HG03432 (cell line): ENCODE results near the gene SH3GL3.

Experiments used
- ATAC-seq: cut with Tn5 transposase; IDR thresholded peaks from one replicate; pipeline ENCODE4 v1.9.1; 2021; ENCODE audit warnings: mild to moderate bottlenecking, moderate library complexity; ENCODE audit not compliant: unreplicated experiment

The SH3GL3 gene

DNA sequence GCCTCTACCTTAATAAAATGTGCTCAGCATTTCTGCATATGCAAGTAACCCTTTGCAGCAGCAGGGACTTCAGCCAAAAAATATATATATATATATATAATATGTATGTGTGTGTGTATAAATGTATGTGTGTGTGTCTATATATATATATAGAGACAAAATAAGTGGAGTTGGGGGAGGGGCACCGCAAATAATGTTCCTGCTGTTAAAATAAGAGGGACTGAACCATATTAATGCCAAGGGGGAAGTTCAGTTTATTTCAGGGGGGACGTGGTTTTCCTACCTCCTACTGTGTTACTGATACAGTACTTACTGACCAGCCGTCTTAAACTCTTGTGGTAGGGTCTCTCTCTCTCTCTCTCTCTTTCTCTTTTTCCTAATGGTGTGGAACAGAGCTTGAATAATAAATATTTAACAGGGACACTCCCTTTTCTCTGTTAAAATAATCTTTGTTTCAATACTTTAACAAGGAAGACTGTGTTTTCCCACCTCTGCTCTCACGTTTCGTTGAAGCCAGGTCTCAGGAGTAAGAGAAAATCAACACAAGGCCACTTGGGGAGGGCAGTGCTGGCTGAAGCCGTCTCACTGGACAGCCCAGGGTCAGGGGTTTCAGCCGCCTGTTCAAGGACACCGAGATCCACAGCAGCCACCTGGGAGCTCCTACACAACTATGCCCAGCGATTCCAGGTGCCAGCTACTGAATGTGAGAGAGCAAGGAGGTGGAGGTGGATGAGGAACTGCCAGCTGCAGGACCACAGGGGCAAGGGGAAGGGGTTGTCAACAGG lies 164.0 kb downstream of the SH3GL3 start:
- ATAC-seq = no peak

DNA sequence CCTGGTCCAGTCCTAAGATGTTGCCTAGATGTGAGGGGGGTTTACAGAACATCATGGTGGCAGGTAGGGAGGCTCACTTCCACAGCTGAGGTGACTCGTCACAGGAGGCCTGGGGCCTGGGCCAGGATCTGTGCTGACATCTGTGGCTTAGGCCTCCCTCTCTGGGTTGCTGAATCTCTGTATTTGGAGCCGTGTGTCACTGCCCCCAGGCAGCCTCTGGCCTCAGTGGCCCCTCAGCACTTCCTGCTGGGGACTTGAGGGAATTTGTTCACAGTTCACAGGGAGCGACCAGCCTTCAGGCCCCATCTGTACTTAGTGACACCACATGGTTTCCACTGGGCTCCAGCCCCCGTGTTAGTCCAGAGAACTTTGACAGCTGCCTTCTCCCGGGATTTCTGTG lies 165.1 kb downstream of the SH3GL3 start:
- no peak for ATAC-seq

DNA sequence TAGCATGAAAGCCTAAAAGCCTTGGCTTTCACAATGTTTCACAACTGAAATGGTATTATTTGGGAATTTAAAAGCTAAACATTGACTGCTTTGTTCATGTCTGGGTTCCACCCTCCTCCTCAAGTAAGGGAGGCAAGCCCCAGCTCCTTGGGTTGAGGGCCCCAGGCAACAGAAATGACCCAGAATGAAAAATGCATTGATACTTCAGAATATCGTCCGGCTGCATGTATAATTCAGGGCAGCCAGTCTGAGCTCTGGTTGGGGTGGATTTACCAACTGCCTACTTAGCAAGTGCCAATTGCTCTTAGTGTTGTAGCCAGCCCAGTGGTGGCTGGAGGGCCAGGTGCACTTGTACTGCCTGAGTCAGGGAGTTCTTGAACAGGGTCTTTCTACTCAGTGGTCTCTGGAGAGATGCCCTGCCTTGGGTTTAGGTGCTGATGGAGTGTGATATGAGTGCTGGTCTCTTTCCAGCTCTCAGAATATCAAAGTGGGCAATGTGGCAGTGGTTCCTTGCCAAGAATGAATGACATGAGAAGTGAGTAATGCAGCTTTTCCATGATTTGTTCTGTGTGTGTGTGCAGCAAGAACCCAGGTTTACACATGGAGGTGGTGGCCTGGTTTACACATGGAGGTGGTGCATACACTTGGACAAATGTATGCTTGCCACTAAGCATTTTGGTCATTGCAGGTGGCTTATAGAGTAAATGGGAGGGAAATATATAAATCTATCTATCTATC lies 165.9 kb downstream of the SH3GL3 start:
- ATAC-seq = no peak

DNA sequence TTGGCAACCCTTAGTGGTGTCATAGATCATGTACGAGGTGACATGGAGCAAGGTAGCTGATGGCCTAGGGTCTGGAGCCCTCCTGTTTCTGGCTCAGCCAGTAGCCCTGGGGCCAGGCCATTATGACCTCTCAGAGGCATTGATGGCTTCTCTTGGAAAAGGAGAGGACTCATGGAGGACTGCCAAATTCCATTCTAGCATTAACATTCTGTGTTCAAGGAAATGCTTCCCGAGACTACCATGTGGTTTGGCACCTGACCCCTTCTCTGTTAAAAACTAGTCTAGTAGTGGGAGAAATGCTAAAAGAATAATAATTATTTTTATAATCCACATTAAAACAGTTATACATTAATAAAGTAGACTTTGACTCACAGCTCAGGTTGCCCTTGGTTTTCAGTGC lies 166.6 kb downstream of the SH3GL3 start:
- no peak for ATAC-seq

DNA sequence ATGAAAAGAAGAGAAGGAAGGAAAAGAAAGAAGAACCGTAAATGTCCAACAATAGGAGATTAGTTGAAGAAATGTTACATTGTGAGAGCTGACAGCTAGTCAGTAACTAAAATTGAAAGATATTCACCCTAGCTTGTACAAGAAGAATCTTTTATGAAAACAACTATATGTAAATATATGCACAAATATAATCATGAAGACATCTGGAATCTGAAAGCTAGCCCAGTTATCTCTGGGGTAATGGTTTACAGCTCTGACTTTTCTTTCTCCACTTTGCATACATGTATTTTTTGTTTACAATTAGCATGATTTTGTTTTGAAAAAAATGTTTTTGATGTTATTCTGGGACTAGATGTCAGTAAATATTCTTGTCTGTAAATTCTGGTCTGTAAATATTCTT lies 169.7 kb downstream of the SH3GL3 start:
- ATAC-seq = no peak

DNA sequence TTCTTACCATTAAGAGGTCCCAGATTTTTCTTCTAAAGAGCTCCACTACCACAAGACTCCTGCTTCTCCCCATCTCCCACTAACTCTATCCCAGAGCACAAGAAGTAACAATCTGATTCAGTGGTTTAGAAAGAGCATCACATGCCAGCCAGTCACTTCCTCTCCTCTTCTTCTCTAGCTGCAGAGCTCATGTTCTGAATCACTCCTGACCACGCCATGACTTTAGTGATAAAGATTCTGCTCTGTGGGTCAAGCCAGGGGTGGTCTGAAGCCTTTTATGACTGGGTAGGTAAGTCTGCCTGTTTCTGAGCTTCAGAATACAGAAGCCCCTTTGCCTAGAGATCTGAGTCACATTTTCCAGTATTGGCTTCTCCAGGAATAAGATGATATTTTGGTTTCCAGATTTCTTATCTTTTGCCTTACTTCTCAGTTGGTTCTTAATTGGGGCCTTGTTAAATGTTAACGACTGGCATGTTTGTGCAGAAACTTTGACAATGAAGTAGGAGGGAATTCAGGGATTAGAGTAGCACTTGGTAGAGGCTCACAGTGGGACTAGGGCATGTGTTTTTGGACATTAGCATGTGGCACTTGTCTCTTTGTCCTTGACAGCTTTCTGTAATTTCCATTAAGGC lies 179.1 kb downstream of the SH3GL3 start:
- ATAC-seq = no peak

DNA sequence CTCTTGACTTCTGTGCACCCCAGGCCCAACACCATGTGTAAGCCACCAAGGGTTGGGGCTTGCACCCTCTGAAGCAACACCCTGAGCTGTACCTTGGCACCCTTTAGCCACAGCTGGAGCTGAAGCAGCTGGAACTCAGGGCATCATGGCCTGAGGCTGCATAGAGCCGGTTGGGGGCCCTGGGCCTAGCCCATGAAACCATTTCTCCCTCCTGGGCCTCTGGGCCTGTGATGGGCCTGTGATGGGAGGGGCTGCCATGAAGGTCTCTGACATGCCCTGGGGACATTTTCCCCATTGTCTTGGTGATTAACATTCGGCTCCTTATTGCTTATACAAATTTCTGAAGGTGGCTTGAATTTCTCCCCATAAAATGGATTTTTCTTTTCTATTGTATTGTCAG lies 184.4 kb downstream of the SH3GL3 start:
- ATAC-seq = no peak

DNA sequence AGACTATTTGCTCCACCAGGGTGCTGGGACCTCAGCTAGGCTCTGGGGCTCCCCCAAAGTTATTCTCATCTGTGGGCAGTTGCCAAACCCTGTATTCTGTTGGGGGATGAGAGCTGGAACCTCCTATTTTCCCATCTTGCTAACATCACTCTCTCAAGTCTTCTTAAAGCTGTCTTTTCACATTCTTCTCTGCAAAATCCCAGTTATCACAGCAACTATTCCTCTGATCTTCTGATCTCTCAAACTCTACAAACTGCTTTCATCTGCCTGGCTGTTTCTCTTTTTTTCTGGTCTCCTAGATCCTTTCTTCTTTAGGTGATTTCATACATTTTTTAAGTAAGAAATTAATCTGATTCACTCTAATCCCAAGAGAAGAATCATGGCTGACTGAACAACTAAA lies 196.1 kb downstream of the SH3GL3 start:
- no peak for ATAC-seq

DNA sequence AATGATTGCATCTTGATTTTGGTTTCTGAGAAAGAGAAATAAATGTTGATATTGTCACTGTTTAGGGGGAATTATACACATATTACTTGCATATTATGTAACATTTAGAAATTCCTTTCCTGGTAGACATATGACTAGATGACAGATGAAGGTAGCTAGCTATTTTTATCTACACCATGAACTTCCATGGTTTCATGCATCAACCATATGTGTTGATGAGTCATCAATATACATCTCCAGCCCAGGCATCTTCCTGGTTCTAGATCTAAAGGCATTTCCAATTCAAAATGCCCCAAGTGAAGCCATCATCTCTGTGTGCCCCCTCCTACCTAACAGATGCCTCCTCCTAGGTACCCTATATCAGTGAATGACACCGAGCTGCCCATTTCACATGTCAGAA lies 197.3 kb downstream of the SH3GL3 start:
- ATAC-seq = no peak

DNA sequence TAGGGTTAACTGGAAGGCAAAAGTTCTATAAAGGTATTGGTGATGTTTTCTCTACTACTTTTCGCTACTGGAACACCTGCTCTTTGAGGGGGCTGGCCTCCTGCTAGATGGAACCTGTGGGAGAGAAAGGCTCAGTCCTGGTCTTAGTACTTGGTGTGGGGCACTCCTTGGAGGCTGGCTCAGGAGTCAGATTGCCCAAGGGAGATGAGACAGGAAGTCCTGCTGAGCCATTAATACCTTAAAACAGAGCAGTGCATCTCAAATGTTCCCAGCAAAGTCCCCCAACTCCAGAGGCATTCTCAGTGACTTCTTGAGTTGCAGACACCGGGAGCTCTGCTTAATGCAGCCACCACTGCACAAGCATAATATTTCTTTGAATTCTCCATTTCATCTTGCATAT lies 203.7 kb downstream of the SH3GL3 start:
- ATAC-seq = no peak

DNA sequence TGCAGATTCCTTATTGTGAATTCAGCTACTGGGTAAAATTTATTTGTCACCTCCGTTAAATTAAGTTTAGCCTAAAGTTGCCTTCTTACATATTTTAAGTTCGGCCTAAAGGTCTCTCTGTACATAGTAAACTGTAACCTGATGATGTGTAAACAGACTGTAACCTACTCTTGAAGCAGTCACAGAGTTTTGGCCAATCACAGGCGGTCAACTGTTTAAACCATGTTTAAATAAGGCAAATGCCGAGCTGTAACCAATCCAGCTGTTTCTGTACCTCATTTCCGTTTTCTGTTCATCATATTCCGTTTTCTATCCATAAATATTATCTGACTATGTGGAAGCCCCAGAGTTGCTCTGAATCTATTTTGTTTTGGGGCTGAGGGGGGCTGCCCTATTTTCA lies 204.4 kb downstream of the SH3GL3 start:
- ATAC-seq = no peak

DNA sequence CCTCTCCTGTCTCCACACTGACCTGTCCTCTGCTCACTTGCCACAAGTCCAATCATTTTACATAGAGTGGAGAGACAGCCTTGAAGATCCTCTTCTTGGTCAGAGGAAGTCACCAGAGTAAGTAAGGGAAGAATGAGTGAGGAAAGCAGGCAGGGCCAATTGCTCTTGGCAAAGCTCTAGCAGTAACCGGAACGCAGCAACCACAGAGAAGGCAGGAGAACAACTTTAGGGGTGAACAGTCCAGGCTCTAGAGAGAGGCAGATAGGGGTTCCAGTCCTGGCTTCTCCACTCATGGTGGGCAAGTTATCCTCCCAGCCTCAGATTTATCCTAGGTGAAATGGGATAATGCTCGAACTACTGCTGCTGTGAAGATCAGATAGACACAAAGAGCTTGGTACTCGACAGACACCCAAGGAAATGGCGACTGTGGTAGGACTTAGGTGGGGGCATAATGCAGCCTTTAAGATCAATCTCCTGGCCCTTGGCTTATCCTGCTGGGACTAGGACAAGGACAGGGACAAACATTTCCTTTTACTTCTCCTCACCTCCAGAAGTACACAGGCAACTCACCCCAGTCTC lies 205.6 kb downstream of the SH3GL3 start:
- ATAC-seq = no peak

DNA sequence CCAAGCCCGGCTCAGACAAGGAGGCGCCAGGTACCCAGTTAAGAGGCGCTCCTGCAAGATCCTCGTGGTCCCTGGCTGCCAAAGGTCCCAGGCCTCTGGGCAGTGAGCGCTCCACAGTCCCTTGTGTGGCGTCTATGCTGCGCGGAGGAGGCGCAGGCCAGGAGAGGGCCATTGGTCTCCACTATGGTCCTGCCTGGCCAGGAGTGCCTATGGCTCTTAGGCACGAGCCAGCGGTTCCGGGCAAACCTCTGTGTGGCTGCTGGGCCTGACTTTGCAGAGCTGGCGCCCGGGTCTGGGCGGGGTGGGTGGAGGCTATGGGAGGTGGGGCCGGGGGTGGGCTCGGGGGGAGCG lies 206.1 kb downstream of the SH3GL3 start:
- no peak for ATAC-seq

DNA sequence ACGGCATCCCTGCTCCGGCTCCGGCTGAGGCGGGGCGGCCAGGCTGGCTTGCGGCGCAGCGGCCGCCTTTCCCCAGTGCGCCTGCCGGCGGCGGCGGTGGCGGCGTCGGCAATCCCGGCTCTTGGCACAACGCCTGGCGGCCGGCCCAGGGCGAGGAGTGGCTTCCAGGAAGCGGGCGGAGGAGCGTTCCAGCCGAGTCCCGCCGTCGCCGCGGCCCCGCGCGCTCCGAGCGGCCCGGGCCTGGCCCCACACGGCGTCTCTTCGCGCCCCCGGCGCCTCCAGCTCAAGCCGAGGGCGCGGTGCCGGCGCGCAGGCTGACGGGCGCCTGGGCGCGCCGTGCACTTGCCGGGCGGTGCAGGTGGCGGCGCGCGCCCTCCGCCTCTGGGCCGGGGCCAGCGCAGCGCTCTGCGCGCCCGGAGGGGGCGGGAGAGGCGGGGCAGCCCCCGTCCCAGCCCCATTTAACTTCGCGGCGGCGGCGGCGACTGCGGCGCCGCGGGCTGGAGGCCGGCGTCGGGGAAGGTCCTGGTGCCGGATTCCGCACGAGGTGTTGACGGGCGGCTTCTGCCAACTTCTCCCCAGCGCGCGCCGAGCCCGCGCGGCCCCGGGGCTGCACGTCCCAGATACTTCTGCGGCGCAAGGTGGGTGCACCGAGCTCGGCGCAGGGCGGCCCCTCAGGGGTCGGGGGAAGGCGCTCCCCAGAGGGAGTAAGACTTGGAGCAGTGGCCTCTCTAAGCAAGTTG lies 206.7 kb downstream of the SH3GL3 start, which contains the start of gene ADAMTSL3:
TSS of gene ADAMTSL3 (plus strand) at position 485 of the 740 bp plus-strand sequence. CDS start 1,639 bp downstream, outside the sequence.
- ATAC-seq = no peak

DNA sequence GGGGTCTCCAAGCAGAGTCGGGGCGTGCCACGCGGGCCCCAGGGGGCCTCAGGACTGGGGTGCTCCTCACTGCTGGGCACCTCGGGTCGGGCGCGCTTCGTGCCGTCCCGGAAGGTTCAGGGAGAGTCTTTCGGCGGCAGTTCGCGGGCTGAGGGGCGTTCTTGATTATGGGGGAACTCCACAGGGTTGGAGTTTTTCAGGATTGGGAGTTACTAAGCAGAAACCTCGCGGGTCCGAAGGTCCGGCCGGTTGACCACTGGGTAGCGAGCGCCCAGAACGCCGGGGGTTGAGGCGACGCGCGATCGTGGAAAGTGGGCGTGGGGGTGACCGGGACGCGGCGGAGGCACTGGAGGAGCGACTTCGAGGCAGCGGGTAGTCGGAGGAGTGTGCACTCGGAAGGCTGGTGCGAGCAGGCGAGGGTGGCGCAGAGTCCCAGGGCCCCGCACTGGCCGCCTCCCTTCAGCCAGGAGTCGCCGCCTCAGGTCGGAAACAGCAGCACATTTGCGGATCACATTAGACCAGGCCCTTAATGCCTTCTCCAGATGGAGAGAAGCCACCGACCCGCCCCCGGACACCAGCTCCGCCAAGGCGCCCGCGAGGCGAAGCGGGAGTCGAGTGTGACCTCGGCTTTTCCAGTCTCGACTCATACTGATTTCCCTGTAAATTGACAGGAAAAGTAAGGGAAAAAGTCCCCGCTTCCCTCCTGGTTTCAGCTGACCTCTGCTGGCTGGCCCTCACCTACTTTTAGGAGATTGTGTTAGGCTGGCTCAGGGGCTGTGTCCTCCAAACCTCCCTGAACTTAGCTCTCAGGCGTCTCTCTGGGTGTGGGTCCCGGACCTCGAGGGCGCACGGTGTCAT lies 207.5 kb downstream of the SH3GL3 start:
- ATAC-seq = no peak

DNA sequence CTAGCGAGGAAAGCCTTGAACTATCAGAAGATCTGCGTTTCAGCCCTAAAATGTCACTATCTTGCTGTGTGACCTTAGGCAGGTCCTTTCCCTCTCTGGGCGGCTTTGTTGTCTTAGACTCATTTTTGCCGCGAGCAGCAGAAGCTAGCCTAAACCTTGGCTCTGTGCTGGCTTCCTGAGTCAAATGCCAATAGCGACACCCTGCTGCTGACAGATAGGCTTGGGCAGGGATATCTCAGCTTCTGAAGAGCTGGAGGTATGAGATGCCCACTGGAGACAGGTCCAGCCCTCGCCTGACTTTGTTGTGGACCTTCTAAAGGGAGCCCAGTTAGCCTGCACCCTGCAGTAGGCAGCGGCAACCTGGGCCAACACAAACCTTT lies 208.1 kb downstream of the SH3GL3 start:
- no peak for ATAC-seq

DNA sequence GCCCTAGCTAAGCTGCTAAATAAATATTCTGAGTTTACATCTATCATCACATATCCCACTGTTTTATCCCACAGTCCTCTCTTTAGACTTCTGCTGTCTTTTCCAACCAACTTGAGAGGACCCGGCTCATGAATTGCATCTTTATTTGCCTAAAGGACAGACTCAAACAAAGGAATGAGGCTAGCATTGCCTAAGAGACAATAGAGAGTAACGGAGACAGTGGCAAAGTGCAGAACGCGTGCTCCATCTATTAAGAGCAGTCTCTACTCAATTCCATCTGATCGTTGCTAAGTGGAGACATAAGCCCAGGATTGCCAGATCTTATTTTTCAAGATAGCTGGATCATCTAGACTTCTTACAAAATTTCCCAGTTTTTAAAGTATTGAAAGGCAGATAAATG lies 209.1 kb downstream of the SH3GL3 start:
- no peak for ATAC-seq

DNA sequence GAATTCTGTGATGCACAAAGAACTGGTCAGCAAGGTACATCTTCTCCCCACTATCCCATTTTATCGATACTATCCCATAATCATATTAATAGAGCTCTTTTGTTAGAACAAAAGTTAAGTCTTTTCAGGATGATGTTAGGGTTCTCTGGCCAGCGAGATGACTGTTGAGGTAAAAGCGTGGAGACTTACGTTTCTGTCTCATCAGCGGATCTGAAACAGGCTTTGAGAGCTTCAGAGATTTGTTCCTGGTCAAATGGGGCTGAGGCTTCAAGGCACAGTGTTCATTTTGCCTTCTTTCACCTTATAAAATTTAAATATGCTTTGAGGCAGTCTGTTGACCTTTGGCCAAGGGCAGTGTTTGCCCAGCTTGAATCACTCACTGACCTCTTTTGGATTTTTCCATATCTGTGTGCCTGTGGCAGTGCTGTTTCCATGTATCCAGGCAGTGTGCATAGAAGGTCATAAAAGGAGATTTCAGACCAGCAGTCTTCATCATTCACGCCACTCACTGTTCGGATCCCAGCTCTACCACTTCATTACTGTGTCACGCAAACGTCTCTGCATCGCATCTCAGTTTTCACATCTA lies 209.9 kb downstream of the SH3GL3 start:
- no peak for ATAC-seq

DNA sequence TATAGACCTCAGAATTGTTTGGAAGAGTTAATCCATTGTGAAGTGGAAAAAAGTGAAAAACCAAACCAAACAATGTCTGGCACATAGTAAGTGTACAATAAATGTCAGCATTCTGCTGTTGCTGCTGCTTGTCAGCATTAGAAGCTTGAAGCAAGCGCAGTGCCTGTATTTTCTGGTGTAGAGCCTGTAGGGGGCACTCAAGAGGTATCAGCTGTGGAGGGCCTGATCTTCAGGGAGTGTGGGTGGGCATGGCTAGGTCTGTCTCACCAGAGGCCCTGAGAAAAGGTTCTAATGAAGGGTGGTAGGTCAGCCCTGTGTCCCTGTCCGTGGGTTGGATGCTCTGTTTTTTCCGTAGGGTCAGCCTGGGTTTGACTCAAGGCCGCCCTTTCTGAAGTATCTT lies 210.4 kb downstream of the SH3GL3 start:
- ATAC-seq = no peak
